Measurements from ENCODE around the gene CIITA.

GRCh38 chr16:10852948-10853347 lies 24.1 kb upstream of the CIITA start:
- TF ChIP-seq CTCF (IDR thresholded peaks at IDR 0.05) (no peak), POLR2A (IDR thresholded peaks at IDR 0.05) (no peak)

Data from Peyer's patch (tissue), 4 donors.